IMR-90 (cell line): Measurements from ENCODE around the gene ULK1. TPM values are rescaled to one million over a fixed set of nuclear protein-coding genes. Genes with fewer than 3 reads are reported as not detected.

Experiments used
- ATAC-seq: fragments of 200-7000 bp; cut with Tn5 transposase; 2 replicates; pipeline ENCODE4 v1.9.1; 2020; ENCODE audit warnings: low read depth, mild to moderate bottlenecking, moderate library complexity
- BruUV-seq: library from RNA; stranded (reverse); fragments of 400-500 nt; replicated peaks from 2 replicates; lab custom pipeline; 2021; lab: Mats Ljungman, UMichigan
- CTCF ChIA-PET: fragments of 300-600 bp; formaldehyde crosslinking; extraction: SDS; loops from one replicate; lab custom pipeline; 2021; ENCODE audit warnings: antibody characterized with exemption; lab: Yijun Ruan, JAX
- POLR2A ChIA-PET: fragments of 300-600 bp; sonication (Branson Sonifier 250); formaldehyde crosslinking; loops from one replicate; lab custom pipeline; 2022; ENCODE audit warnings: antibody characterized with exemption; ENCODE audit not compliant: unreplicated experiment; lab: Charles Lee
- DNase-seq: peaks from one replicate; pipeline ENCODE4 v3.0.0; 2013
- H2AFZ ChIP-seq: replicated peaks from 2 replicates; pipeline ENCODE3; 2013; ENCODE audit warnings: low read length, mild to moderate bottlenecking; ENCODE audit not compliant: poor library complexity
- H2AK5ac ChIP-seq: 2 replicates; pipeline ENCODE4 v1.6.1; 2013; ENCODE audit warnings: low read depth, low read length, inconsistent platforms
- H2AK9ac ChIP-seq: replicated peaks from 2 replicates; pipeline ENCODE3; 2013; ENCODE audit warnings: mild to moderate bottlenecking, low read depth, low read length, moderate library complexity; ENCODE audit not compliant: poor library complexity
- H2BK120ac ChIP-seq: 2 replicates; pipeline ENCODE4 v1.6.1; 2013; ENCODE audit warnings: low read depth, low read length, inconsistent platforms
- H2BK15ac ChIP-seq: 3 replicates; pipeline ENCODE4 v1.6.1; 2013; ENCODE audit warnings: low read depth, low read length, inconsistent platforms
- H2BK20ac ChIP-seq: 2 replicates; pipeline ENCODE4 v1.6.1; 2013; ENCODE audit warnings: low read depth, mild to moderate bottlenecking, inconsistent platforms, low read length, moderate library complexity
- H2BK5ac ChIP-seq: 2 replicates; pipeline ENCODE4 v1.6.1; 2013; ENCODE audit warnings: mild to moderate bottlenecking, low read depth, low read length, inconsistent platforms; ENCODE audit not compliant: poor library complexity, severe bottlenecking
- H3K14ac ChIP-seq: replicated peaks from 2 replicates; pipeline ENCODE4 v1.6.1; 2013; ENCODE audit warnings: low read depth, low read length, inconsistent platforms
- H3K18ac ChIP-seq: 2 replicates; pipeline ENCODE4 v1.6.1; 2013; ENCODE audit warnings: low read depth, low read length, control low read depth
- H3K23ac ChIP-seq: 2 replicates; pipeline ENCODE4 v1.6.1; 2013; ENCODE audit warnings: low read depth, low read length, inconsistent platforms
- H3K27ac ChIP-seq: 2 replicates; pipeline ENCODE4 v1.5.1; 2013; ENCODE audit warnings: mild to moderate bottlenecking, control low read depth, low read length; ENCODE audit not compliant: insufficient read depth
- H3K27me3 ChIP-seq: 2 replicates; pipeline ENCODE4 v1.6.1; 2013; ENCODE audit warnings: low read length; ENCODE audit not compliant: control insufficient read depth, insufficient read depth
- H3K36me3 ChIP-seq: 2 replicates; pipeline ENCODE4 v1.6.1; 2013; ENCODE audit warnings: low read length, mixed read lengths; ENCODE audit not compliant: control insufficient read depth, insufficient read depth
- H3K4ac ChIP-seq: 2 replicates; pipeline ENCODE4 v1.6.1; 2013; ENCODE audit warnings: low read depth, low read length, inconsistent platforms
- H3K4me1 ChIP-seq: 2 replicates; pipeline ENCODE4 v1.6.1; 2013; ENCODE audit warnings: low read length, mixed read lengths; ENCODE audit not compliant: control insufficient read depth, insufficient read depth
- H3K4me2 ChIP-seq: 2 replicates; pipeline ENCODE4 v1.6.1; 2013; ENCODE audit warnings: low read depth, mild to moderate bottlenecking, control low read depth, low read length, moderate library complexity
- H3K4me3 ChIP-seq: 2 replicates; pipeline ENCODE4 v1.5.1; 2013; ENCODE audit warnings: low read depth, mild to moderate bottlenecking, control low read depth, low read length, moderate library complexity; ENCODE audit not compliant: insufficient read depth
- H3K56ac ChIP-seq: 2 replicates; pipeline ENCODE4 v1.6.1; 2013; ENCODE audit warnings: low read length, inconsistent platforms; ENCODE audit not compliant: insufficient read depth; ENCODE audit errors: extremely low read depth
- H3K79me1 ChIP-seq, 2 experiments: 2 replicates each; pipeline ENCODE4 v1.6.1; 2013; ENCODE audit warnings: low read length in 2 of 2, inconsistent platforms in 1 of 2, low read depth in 1 of 2
- H3K9ac ChIP-seq: 2 replicates; pipeline ENCODE4 v1.6.1; 2013; ENCODE audit warnings: low read depth, low read length, control low read depth
- H3K9me1 ChIP-seq: 2 replicates; pipeline ENCODE4 v1.6.1; 2013; ENCODE audit warnings: low read length, inconsistent platforms; ENCODE audit not compliant: insufficient read depth
- H3K9me3 ChIP-seq: 2 replicates; pipeline ENCODE4 v1.6.1; 2013; ENCODE audit warnings: low read length; ENCODE audit not compliant: control insufficient read depth, insufficient read depth
- H4K20me1 ChIP-seq: 2 replicates; pipeline ENCODE4 v1.6.1; 2013; ENCODE audit warnings: low read length, inconsistent platforms; ENCODE audit not compliant: insufficient read depth
- H4K5ac ChIP-seq: 2 replicates; pipeline ENCODE4 v1.6.1; 2013; ENCODE audit warnings: mild to moderate bottlenecking, low read depth, low read length, control low read depth
- H4K8ac ChIP-seq, 2 experiments: 2 replicates each; pipeline ENCODE4 v1.6.1; 2013; ENCODE audit warnings: low read depth in 2 of 2, low read length in 2 of 2, control low read depth in 1 of 2, inconsistent platforms in 1 of 2
- H4K91ac ChIP-seq: 2 replicates; pipeline ENCODE4 v1.6.1; 2013; ENCODE audit warnings: low read depth, low read length, inconsistent platforms; ENCODE audit not compliant: insufficient read depth
- CHD1 ChIP-seq: IDR thresholded peaks from 2 replicates; pipeline ENCODE4 v1.6.1; 2012; ENCODE audit warnings: low read depth, low read length, improper control_type of control experiment
- FOS ChIP-seq: fragments of 150-350 bp; IDR thresholded peaks from 2 replicates; pipeline ENCODE4 v1.6.1; 2016; ENCODE audit warnings: low read depth, low read length
- MAFK ChIP-seq: IDR thresholded peaks from 2 replicates; pipeline ENCODE4 v1.6.1; 2012; ENCODE audit warnings: low read depth, low read length, improper control_type of control experiment
- MAZ ChIP-seq: IDR thresholded peaks from 2 replicates; pipeline ENCODE4 v1.6.1; 2012; ENCODE audit warnings: low read depth, mild to moderate bottlenecking, low read length, improper control_type of control experiment, moderate library complexity, borderline replicate concordance
- MXI1 ChIP-seq: IDR thresholded peaks from 2 replicates; pipeline ENCODE4 v1.6.1; 2012; ENCODE audit warnings: low read depth, mild to moderate bottlenecking, low read length, moderate library complexity, borderline replicate concordance
- RCOR1 ChIP-seq: IDR thresholded peaks from 2 replicates; pipeline ENCODE4 v1.6.1; 2012; ENCODE audit warnings: mild to moderate bottlenecking, low read length, improper control_type of control experiment; ENCODE audit not compliant: insufficient replicate concordance
- RFX5 ChIP-seq: IDR thresholded peaks from 2 replicates; pipeline ENCODE4 v1.8.0; 2012; ENCODE audit warnings: low read depth, mild to moderate bottlenecking, low read length, moderate library complexity
- SMC3 ChIP-seq: fragments of 150-350 bp; IDR thresholded peaks from 2 replicates; pipeline ENCODE4 v1.6.1; 2016; ENCODE audit warnings: low read depth, mild to moderate bottlenecking, antibody characterized with exemption, low read length, moderate library complexity
- WGBS, 2 experiments: methylation state at CpG; one replicate each; pipeline versions ENCODE4 v1.1.5 to v1.1.7; 2013; ENCODE audit warnings: missing lambda C conversion rate in 2 of 2; ENCODE audit not compliant: insufficient read length in 1 of 2; ENCODE audit errors: extremely low coverage in 2 of 2; 5-methylcytosine and 5-hydroxymethylcytosine counted together
- dilution Hi-C: fragments of 300-500 bp; cut with HindIII; formaldehyde crosslinking; loops from one replicate; pipeline ENCODE4 v1.14.3; 2018; ENCODE audit warnings: low sequenced_read_pairs; ENCODE audit not compliant: unreplicated experiment
- in situ Hi-C: fragments of 300-500 bp; cut with MboI; formaldehyde crosslinking; loops from 3 replicates; pipeline ENCODE4 v1.14.3; 2019; ENCODE audit warnings: low sequenced_read_pairs, inconsistent platforms, mixed read lengths
- intact Hi-C: fragments of 100-400 bp; cut with micrococcal nuclease; formaldehyde crosslinking; loops from 2 replicates; pipeline ENCODE4 v1.10.0; 2022
- polyA plus RNA-seq, 3 experiments: library from polyadenylated mRNA; depleted of rRNA; stranded (reverse); fragments of >200 nt; gene quantifications; 2 replicates each; pipeline ENCODE4 v1.2.3, GENCODE V29; 2012; ENCODE audit warnings: low replicate concordance in 1 of 3
- total RNA-seq: library from RNA; depleted of rRNA; stranded (reverse); fragments of >200 nt; gene quantifications from 2 replicates; pipeline ENCODE4 v1.2.3, GENCODE V29; 2012
- TF ChIP-seq, protein P1 (sequence below): fragments of 150-350 bp; IDR thresholded peaks from 2 replicates; pipeline ENCODE4 v1.6.1; 2017; ENCODE audit warnings: mild to moderate bottlenecking, antibody characterized with exemption, low read length, low read depth
- TF ChIP-seq, protein P2 (sequence below): conservative IDR thresholded peaks from 2 replicates; pipeline ENCODE4 v1.5.1; 2012; ENCODE audit warnings: mild to moderate bottlenecking, low read depth, low read length, improper control_type of control experiment

The ULK1 gene
- total and polyA plus RNA-seq, 2 of the 4 experiments (the other 2 are of a cell fraction) = 1.8 to 19.2 TPM

DNA sequence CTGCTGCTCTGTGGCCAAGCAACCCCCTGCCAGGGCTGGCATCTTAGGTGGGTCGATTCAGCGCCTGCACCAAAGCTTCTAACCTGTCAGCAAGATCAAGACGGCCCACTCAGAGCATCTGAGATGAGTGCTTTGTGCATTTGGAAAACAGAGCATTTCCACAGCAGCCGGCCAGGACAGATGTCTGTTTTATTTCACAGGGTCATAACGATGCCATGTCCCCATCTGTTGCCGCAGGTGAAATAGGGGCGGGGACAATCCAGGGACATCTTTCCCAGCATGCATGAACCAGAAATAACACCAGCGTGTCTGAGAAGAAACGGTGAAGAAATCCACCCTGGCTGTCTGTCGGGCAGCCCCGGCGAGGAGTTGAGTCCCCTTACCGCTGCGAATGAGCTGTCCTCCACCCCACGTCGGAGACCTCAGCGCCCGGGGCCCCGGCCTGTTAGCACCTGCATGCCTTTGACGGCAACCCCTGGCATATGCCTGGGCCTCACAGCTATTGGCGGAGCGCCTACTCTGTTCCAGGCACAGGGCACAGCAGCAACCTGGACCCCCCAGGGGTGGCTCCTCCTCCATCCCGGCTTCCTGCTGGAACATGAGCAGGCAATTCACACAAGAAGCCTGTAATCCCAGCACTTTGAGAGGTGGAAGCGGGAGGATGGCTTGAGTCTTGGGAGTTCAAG, 30.6 kb upstream of the ULK1 start:
- H3K23ac ChIP-seq = no peak overlapping the region
- no peak overlapping the region for H3K4me2 ChIP-seq
- no peak overlapping the region for H3K14ac ChIP-seq
- no peak overlapping the region for H2AFZ ChIP-seq
- H3K9me1 ChIP-seq = peaks cover 7% of the 10 kb centered on the region
- no TSS peak for BruUV-seq
- no peaks in the 10 kb centered on the region for H3K9me3 ChIP-seq
- dilution Hi-C loops (no loop called here), intact Hi-C loops (no loop called here), in situ Hi-C loops (no loop called here)
- no peak overlapping the region for H2BK15ac ChIP-seq
- ChIA-PET CTCF (no interaction called here), POLR2A (no interaction called here)
- ATAC-seq (no peak), DNase-seq (no peak)
- 75% methylated on average over 20 of the region's 24 CpGs; no CpG with 5 or more reads in 1 of the 2 experiments for WGBS, 2 experiments
- no peak overlapping the region for H3K4me3 ChIP-seq
- H3K4ac ChIP-seq = no peak overlapping the region
- no peak overlapping the region for H4K8ac ChIP-seq
- no peaks in the 10 kb centered on the region for H3K27me3 ChIP-seq
- peaks cover 8% of the 10 kb centered on the region for H3K4me1 ChIP-seq
- H3K79me1 ChIP-seq = no peaks in the 10 kb centered on the region
- no peak overlapping the region for H3K9ac ChIP-seq
- peak overlapping the region; percentile 82 for H2AK9ac ChIP-seq
- no peak overlapping the region for H3K56ac ChIP-seq
- no peak overlapping the region; the same call in 1 of the 2 replicates for H2AK5ac ChIP-seq
- no peak overlapping the region for H2BK20ac ChIP-seq
- H2BK120ac ChIP-seq = no peak overlapping the region
- H4K5ac ChIP-seq = no peak overlapping the region
- H4K91ac ChIP-seq = no peak overlapping the region
- H3K27ac ChIP-seq = no peak overlapping the region
- no peak overlapping the region for H2BK5ac ChIP-seq
- TF ChIP-seq, protein P1, sequence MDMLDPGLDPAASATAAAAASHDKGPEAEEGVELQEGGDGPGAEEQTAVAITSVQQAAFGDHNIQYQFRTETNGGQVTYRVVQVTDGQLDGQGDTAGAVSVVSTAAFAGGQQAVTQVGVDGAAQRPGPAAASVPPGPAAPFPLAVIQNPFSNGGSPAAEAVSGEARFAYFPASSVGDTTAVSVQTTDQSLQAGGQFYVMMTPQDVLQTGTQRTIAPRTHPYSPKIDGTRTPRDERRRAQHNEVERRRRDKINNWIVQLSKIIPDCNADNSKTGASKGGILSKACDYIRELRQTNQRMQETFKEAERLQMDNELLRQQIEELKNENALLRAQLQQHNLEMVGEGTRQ = no peak
- TF ChIP-seq RCOR1 (no peak), MAZ (no peak), RFX5 (no peak), MAFK (no peak), MXI1 (no peak), CHD1 (no peak), FOS (no peak), SMC3 (no peak)
- TF ChIP-seq, protein P2, sequence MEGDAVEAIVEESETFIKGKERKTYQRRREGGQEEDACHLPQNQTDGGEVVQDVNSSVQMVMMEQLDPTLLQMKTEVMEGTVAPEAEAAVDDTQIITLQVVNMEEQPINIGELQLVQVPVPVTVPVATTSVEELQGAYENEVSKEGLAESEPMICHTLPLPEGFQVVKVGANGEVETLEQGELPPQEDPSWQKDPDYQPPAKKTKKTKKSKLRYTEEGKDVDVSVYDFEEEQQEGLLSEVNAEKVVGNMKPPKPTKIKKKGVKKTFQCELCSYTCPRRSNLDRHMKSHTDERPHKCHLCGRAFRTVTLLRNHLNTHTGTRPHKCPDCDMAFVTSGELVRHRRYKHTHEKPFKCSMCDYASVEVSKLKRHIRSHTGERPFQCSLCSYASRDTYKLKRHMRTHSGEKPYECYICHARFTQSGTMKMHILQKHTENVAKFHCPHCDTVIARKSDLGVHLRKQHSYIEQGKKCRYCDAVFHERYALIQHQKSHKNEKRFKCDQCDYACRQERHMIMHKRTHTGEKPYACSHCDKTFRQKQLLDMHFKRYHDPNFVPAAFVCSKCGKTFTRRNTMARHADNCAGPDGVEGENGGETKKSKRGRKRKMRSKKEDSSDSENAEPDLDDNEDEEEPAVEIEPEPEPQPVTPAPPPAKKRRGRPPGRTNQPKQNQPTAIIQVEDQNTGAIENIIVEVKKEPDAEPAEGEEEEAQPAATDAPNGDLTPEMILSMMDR = no peak
- no peaks in the 10 kb centered on the region for H3K36me3 ChIP-seq
- H4K20me1 ChIP-seq = no peaks in the 10 kb centered on the region
- no peak overlapping the region for H3K18ac ChIP-seq
